GM20000 (cell line): ENCODE data around the gene MIX23.

Experiments used
- DNase-seq: peaks from one replicate; pipeline ENCODE4 v3.0.0; 2012; ENCODE audit warnings: low spot score
- TF ChIP-seq, protein P1 (sequence below): IDR thresholded peaks from 2 replicates; pipeline ENCODE4 v1.5.1; 2012; ENCODE audit warnings: mild to moderate bottlenecking, control low read depth; ENCODE audit errors: extremely low read depth, missing control alignments

MIX23 gene

GRCh38 chr3:122415762-122416654 is 33.0 kb upstream of the MIX23 start, which contains the start of gene WDR5B:
TSS of gene WDR5B (minus strand) at chr3:122416062. CDS start at chr3:122415528, 534 bp downstream.
- DNase-seq = peak; percentile 94
- TF ChIP-seq, protein P1, sequence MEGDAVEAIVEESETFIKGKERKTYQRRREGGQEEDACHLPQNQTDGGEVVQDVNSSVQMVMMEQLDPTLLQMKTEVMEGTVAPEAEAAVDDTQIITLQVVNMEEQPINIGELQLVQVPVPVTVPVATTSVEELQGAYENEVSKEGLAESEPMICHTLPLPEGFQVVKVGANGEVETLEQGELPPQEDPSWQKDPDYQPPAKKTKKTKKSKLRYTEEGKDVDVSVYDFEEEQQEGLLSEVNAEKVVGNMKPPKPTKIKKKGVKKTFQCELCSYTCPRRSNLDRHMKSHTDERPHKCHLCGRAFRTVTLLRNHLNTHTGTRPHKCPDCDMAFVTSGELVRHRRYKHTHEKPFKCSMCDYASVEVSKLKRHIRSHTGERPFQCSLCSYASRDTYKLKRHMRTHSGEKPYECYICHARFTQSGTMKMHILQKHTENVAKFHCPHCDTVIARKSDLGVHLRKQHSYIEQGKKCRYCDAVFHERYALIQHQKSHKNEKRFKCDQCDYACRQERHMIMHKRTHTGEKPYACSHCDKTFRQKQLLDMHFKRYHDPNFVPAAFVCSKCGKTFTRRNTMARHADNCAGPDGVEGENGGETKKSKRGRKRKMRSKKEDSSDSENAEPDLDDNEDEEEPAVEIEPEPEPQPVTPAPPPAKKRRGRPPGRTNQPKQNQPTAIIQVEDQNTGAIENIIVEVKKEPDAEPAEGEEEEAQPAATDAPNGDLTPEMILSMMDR = no peak

GRCh38 chr3:122415104-122415744 is 32.2 kb upstream of the MIX23 start:
- TF ChIP-seq, protein P1 = no peak
- peak; percentile 69 for DNase-seq

GRCh38 chr3:122414391-122414790 is 31.4 kb upstream of the MIX23 start:
- DNase-seq = no peak
- TF ChIP-seq, protein P1 = no peak

- DNase-seq = no peak
- TF ChIP-seq, protein P1 = no peak
These were observed 27.6 kb upstream of the MIX23 start for GRCh38 chr3:122410639-122411038.

- TF ChIP-seq, protein P1 = no peak
These were observed 27.1 kb upstream of the MIX23 start for GRCh38 chr3:122410111-122410510.

DNA sequence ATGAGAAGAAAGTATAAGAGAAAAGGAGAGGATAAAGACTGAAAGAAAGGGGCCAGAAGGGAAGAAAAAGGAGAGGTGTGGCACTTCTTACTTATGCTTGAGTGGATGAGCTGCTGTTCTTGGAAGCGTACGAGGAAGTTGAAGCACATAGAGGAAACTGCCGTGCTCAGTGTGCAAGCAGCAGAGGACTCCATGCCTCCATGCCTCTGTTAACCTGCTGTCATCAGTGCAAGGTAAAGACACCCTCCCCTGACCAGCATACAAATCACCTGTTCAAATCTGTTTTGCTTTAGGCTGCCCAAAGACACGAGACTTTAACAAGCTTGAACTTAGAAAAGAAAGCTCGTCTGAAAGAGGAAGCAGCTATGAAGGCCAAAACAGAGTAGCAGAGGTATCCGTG is 26.4 kb upstream of the MIX23 start:
- no peak for DNase-seq
- TF ChIP-seq, protein P1 = no peak

More at GRCh38 chr3:122410111-122410510, 27.1 kb upstream of the MIX23 start:
- DNase-seq = no peak

DNA sequence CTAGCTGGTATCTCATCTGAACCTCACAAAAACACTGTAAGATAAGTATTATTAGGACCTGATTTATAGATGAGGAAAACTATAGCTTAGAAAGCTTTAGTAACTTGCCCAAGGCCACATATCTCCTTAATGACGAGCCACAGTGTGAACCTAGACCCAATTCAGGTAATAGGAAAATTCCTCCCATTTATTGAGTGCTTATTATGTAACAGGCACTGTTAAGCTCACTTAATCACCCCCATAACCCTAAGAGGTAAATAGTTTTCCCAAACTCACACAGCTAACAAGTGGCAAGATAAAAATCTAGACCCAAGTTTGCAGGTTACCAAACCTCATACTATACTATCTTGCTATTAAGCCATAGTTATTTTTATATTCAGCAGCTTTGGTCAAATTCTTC is 24.9 kb upstream of the MIX23 start:
- TF ChIP-seq, protein P1 = no peak
- DNase-seq = no peak
